H1 (cell line): Measurements from ENCODE around the gene KRT84. TPM values are rescaled to one million over a fixed set of nuclear protein-coding genes. Genes with fewer than 3 reads are reported as not detected.

Source experiments
- BRCA1 ChIP-seq: IDR thresholded peaks from 2 replicates; pipeline ENCODE4 v1.6.1; 2012; ENCODE audit warnings: low read depth, low read length, improper control_type of control experiment
- CBX8 ChIP-seq: fragments of 300-800, 300-1000 bp; sonication (generic); IDR thresholded peaks from 2 replicates; pipeline ENCODE4 v1.7.1; 2016; ENCODE audit warnings: low read depth, low read length, borderline replicate concordance
- KDM1A ChIP-seq: fragments of 200-600, 300-600 bp; sonication (generic); IDR thresholded peaks from 2 replicates; pipeline ENCODE4 v1.7.1; 2016; ENCODE audit warnings: mild to moderate bottlenecking, low read length, borderline replicate concordance
- KDM5A ChIP-seq: fragments of 200-600 bp; IDR thresholded peaks from 2 replicates; pipeline ENCODE4 v1.7.1; 2012; ENCODE audit warnings: mild to moderate bottlenecking, low read length, inconsistent platforms, mixed read lengths
- SUZ12 ChIP-seq: fragments of 200-600 bp; sonication (generic); IDR thresholded peaks from 2 replicates; pipeline ENCODE4 v1.6.1; 2012; ENCODE audit warnings: mild to moderate bottlenecking, inconsistent platforms, low read length, moderate library complexity, mixed read lengths
- TEAD4 ChIP-seq: IDR thresholded peaks from 2 replicates; pipeline ENCODE4 v1.6.1; 2012; ENCODE audit warnings: low read depth, low read length, inconsistent platforms, mixed read lengths
- polyA plus RNA-seq, 7 experiments: library from polyadenylated mRNA; depleted of rRNA in 3 of 7; stranded (reverse) in 5 of 7; unstranded in 2 of 7; fragments of >200 nt in 5 of 7; fragments of 200-250 nt in 2 of 7; gene quantifications; 1 replicate in 5 of 7; 2 replicates in 1 of 7; 4 replicates in 1 of 7; pipeline versions ENCODE4 v1.2.1 to v1.2.3, GENCODE V29; 2011 to 2013; ENCODE audit warnings: missing spikeins in 2 of 7, mixed read lengths in 2 of 7
- total RNA-seq: library from RNA; stranded (reverse); fragmentation: NEBNext Ultra II Directional; extraction: Animal tissue kit (Norgen Biotek cat#: 25700); gene quantifications from 2 replicates; pipeline ENCODE4 v1.2.1, GENCODE V29; 2021

Gene KRT84
- total and polyA plus RNA-seq, 2 of the 8 experiments (the other 6 are each of a cell fraction or from before 2014, with no cell fraction given): not detected

DNA sequence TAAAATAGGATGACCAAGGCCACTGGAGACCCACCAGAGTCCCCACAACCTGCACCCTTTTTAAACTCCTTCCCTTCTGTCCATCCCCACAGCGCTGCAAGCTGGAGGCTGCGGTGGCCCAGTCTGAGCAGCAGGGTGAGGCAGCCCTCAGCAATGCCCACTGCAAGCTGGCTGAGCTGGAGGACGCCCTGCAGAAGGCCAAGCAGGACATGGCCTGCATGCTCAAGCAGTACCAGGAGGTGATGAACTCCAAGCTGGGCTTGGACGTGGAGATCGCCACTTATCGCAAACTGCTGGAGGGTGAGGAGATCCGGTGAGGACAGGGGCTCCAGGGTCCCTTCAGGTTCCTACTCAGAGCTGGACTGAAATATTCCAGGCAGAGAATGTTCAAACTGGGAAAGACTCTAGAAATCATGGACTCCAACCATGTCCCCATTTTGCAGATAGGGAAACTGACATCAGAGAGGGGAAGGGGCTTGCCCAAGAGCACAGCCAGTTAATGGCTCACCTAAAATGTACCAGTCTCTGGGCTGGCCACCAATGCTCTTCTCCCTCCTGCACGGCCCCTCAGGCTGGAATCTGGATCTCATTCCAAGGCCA, 35.3 kb downstream of the KRT84 start (continued):
- TF ChIP-seq SUZ12 (no peak), BRCA1 (no peak), CBX8 (no peak), TEAD4 (no peak), KDM1A (no peak), KDM5A (no peak)
